Neural progenitor cell (in vitro differentiated cells): Measurements from ENCODE around the gene KRT10. TPM values are rescaled to one million over a fixed set of nuclear protein-coding genes. Genes with fewer than 3 reads are reported as not detected.

Source experiments
- DNase-seq: peaks from one replicate; pipeline ENCODE4 v3.0.0-alpha.2; 2016; ENCODE audit warnings: low spot score
- H2AFZ ChIP-seq: fragments of 200-600 bp; sonication (generic); replicated peaks from 2 replicates; pipeline ENCODE4 v1.6.1; 2016; ENCODE audit warnings: antibody characterized with exemption
- H3F3A ChIP-seq: fragments of 200-600 bp; sonication (generic); 2 replicates; pipeline ENCODE4 v1.6.1; 2016; ENCODE audit warnings: antibody characterized with exemption, low read depth
- H3K27ac ChIP-seq: fragments of 200-600 bp; sonication (generic); 2 replicates; pipeline ENCODE4 v1.5.1; 2016; ENCODE audit warnings: mild to moderate bottlenecking
- H3K27me3 ChIP-seq: fragments of 200-600 bp; sonication (generic); 2 replicates; pipeline ENCODE4 v1.6.1; 2016; ENCODE audit warnings: mild to moderate bottlenecking, moderate library complexity
- H3K36me3 ChIP-seq: fragments of 200-600 bp; sonication (generic); 2 replicates; pipeline ENCODE4 v1.5.1; 2016
- H3K4me1 ChIP-seq: fragments of 200-600 bp; sonication (generic); 2 replicates; pipeline ENCODE4 v1.6.1; 2016; ENCODE audit warnings: mixed run types
- H3K4me2 ChIP-seq: fragments of 200-600 bp; sonication (generic); 2 replicates; pipeline ENCODE4 v1.6.1; 2016
- H3K4me3 ChIP-seq: fragments of 200-600 bp; sonication (generic); 2 replicates; pipeline ENCODE4 v1.5.1; 2016
- H3K79me2 ChIP-seq: fragments of 200-600 bp; sonication (generic); 2 replicates; pipeline ENCODE4 v1.6.1; 2016; ENCODE audit warnings: low read depth
- H3K9ac ChIP-seq: fragments of 200-600 bp; sonication (generic); 2 replicates; pipeline ENCODE4 v1.6.1; 2016
- H3K9me3 ChIP-seq: fragments of 200-600 bp; sonication (generic); 2 replicates; pipeline ENCODE4 v1.5.1; 2016; ENCODE audit warnings: low read depth
- H4K20me1 ChIP-seq: fragments of 200-600 bp; sonication (generic); 2 replicates; pipeline ENCODE4 v1.6.1; 2016; ENCODE audit warnings: low read depth
- H3K27ac Mint-ChIP-seq: 3 replicates; pipeline ENCODE4 v1.8.0; 2021; ENCODE audit warnings: mixed read lengths
- H3K27me3 Mint-ChIP-seq: 2 replicates; pipeline ENCODE4 v1.8.0; 2022; ENCODE audit warnings: low read depth, mild to moderate bottlenecking, inconsistent platforms, moderate library complexity, mixed read lengths; ENCODE audit not compliant: insufficient read depth
- H3K36me3 Mint-ChIP-seq: 3 replicates; pipeline ENCODE4 v1.8.0; 2021; ENCODE audit warnings: mixed read lengths
- H3K4me1 Mint-ChIP-seq: 3 replicates; pipeline ENCODE4 v1.8.0; 2021; ENCODE audit warnings: mixed read lengths
- H3K4me3 Mint-ChIP-seq: 3 replicates; pipeline ENCODE4 v1.8.0; 2021; ENCODE audit warnings: mild to moderate bottlenecking, moderate library complexity, mixed read lengths
- H3K9me3 Mint-ChIP-seq: 3 replicates; pipeline ENCODE4 v1.8.0; 2020; ENCODE audit warnings: mixed read lengths
- CTCF ChIP-seq: fragments of 200-600 bp; sonication (generic); IDR thresholded peaks from 2 replicates; pipeline ENCODE4 v1.5.1; 2017; ENCODE audit warnings: antibody characterized with exemption, mild to moderate bottlenecking
- EZH2 ChIP-seq: fragments of 200-600 bp; sonication (generic); IDR thresholded peaks from 2 replicates; pipeline ENCODE4 v1.6.1; 2017; ENCODE audit warnings: antibody characterized with exemption, mild to moderate bottlenecking, moderate library complexity
- EZH2phosphoT487 ChIP-seq: fragments of 200-600 bp; sonication (generic); IDR thresholded peaks from 2 replicates; pipeline ENCODE4 v1.6.1; 2017; ENCODE audit warnings: antibody characterized with exemption
- total RNA-seq: library from RNA; depleted of rRNA; stranded (reverse); fragments of >200 nt; gene quantifications from 2 replicates; pipeline ENCODE4 v1.2.3, GENCODE V29; 2015; ENCODE audit warnings: low replicate concordance

KRT10 gene
- total RNA-seq, 1 donor from 2014 or later, result 7.5 TPM

GRCh38 chr17:40809721-40810421 lies 12.5 kb downstream of the KRT10 start:
- no peak overlapping the region for H3K9ac ChIP-seq
- H3K4me3 Mint-ChIP-seq, result no peak overlapping the region
- no peaks in the 10 kb centered on the region for H3K4me1 Mint-ChIP-seq
- no peak overlapping the region for H3K27ac Mint-ChIP-seq
- H3K4me1 ChIP-seq, result no peaks in the 10 kb centered on the region
- peaks cover 4% of the 10 kb centered on the region for H3K27me3 Mint-ChIP-seq
- TF ChIP-seq CTCF (no peak), EZH2 (no peak), EZH2phosphoT487 (no peak)
- no peaks in the 10 kb centered on the region for H4K20me1 ChIP-seq
- no peaks in the 10 kb centered on the region for H3K79me2 ChIP-seq
- no peak overlapping the region for H2AFZ ChIP-seq
- H3K27me3 ChIP-seq, result peaks cover 99% of the 10 kb centered on the region
- H3F3A ChIP-seq, result no peaks in the 10 kb centered on the region
- no peaks in the 10 kb centered on the region for H3K36me3 Mint-ChIP-seq
- no peak overlapping the region for H3K4me2 ChIP-seq
- H3K9me3 Mint-ChIP-seq, result no peaks in the 10 kb centered on the region
- H3K9me3 ChIP-seq, result no peaks in the 10 kb centered on the region
- no peak for DNase-seq
- no peak overlapping the region for H3K27ac ChIP-seq
- no peak overlapping the region for H3K4me3 ChIP-seq
- H3K36me3 ChIP-seq, result no peaks in the 10 kb centered on the region

- no peaks in the 10 kb centered on the region for H3K9me3 ChIP-seq
- H3K79me2 ChIP-seq, result no peaks in the 10 kb centered on the region
- no peak overlapping the region for H3K27ac Mint-ChIP-seq
- H3K4me2 ChIP-seq, result no peak overlapping the region
- peaks cover 92% of the 10 kb centered on the region for H3K27me3 ChIP-seq
- DNase-seq, result no peak
- H3K4me1 ChIP-seq, result no peaks in the 10 kb centered on the region
- TF ChIP-seq EZH2phosphoT487 (no peak), CTCF (no peak), EZH2 (no peak)
- no peak overlapping the region for H3K27ac ChIP-seq
- H3K4me3 Mint-ChIP-seq, result no peak overlapping the region
- H3K27me3 Mint-ChIP-seq, result peaks cover 8% of the 10 kb centered on the region
- H3K4me1 Mint-ChIP-seq, result no peaks in the 10 kb centered on the region
- no peaks in the 10 kb centered on the region for H3K36me3 ChIP-seq
- H3K9ac ChIP-seq, result no peak overlapping the region
- H3K9me3 Mint-ChIP-seq, result no peaks in the 10 kb centered on the region
- H3K36me3 Mint-ChIP-seq, result no peaks in the 10 kb centered on the region
- H2AFZ ChIP-seq, result no peak overlapping the region
- H3K4me3 ChIP-seq, result no peak overlapping the region
- H3F3A ChIP-seq, result no peaks in the 10 kb centered on the region
- no peaks in the 10 kb centered on the region for H4K20me1 ChIP-seq
Observed at GRCh38 chr17:40806131-40806530, 16.3 kb downstream of the KRT10 start.

- Mint-ChIP-seq H3K27ac (no peak overlapping the region), H3K27me3 (peaks cover 13% of the 10 kb centered on the region), H3K36me3 (no peaks in the 10 kb centered on the region), H3K9me3 (no peaks in the 10 kb centered on the region), H3K4me1 (no peaks in the 10 kb centered on the region), H3K4me3 (peak overlapping the region; percentile 4)
- Histone ChIP-seq H3K27ac (no peak overlapping the region), H3K4me1 (no peaks in the 10 kb centered on the region), H3K27me3 (peaks cover 91% of the 10 kb centered on the region), H3K4me3 (no peak overlapping the region), H2AFZ (peak overlapping the region; percentile 47), H3K4me2 (no peak overlapping the region), H3K9me3 (no peaks in the 10 kb centered on the region), H4K20me1 (no peaks in the 10 kb centered on the region), H3K36me3 (no peaks in the 10 kb centered on the region), H3K79me2 (no peaks in the 10 kb centered on the region), H3K9ac (no peak overlapping the region), H3F3A (no peaks in the 10 kb centered on the region)
- DNase-seq, result peak; percentile 90
- TF ChIP-seq CTCF (peak; percentile 96), EZH2 (no peak), EZH2phosphoT487 (no peak)
Observed at GRCh38 chr17:40803617-40804082, 18.8 kb downstream of the KRT10 start.
